Stimulated activated CD4-positive, alpha-beta T cell treated with anti-CD3 and anti-CD28 coated beads, Interleukin-2, amount 100 ng/mL, for 4 hours (primary cell): ENCODE results near the gene SNX14.
A peak's percentile ranks its signal among the peaks of the same experiment; 100 is the strongest.

Experiments used
- DNase-seq: peaks from one replicate; pipeline ENCODE4 v3.0.0-alpha.2; 2020; ENCODE audit warnings: low read depth

Gene SNX14

GRCh38 chr6:85496856-85497255, 96.8 kb downstream of the SNX14 start:
- DNase-seq, result no peak

GRCh38 chr6:85496009-85496579, 97.6 kb downstream of the SNX14 start:
- DNase-seq, result no peak

- DNase-seq, result no peak
Observed at GRCh38 chr6:85494547-85495536, 98.8 kb downstream of the SNX14 start.

GRCh38 chr6:85493389-85493788, 100.3 kb downstream of the SNX14 start:
- no peak for DNase-seq

- no peak for DNase-seq
Observed at GRCh38 chr6:85490516-85491248, 103.0 kb downstream of the SNX14 start.

- DNase-seq, result no peak
Observed at GRCh38 chr6:85484948-85485347, 108.7 kb downstream of the SNX14 start.

GRCh38 chr6:85483846-85484245, 109.8 kb downstream of the SNX14 start:
- no peak for DNase-seq

GRCh38 chr6:85482905-85483700, 110.6 kb downstream of the SNX14 start:
- peak; percentile 62 for DNase-seq

- no peak for DNase-seq
Observed at GRCh38 chr6:85482206-85482904, 111.3 kb downstream of the SNX14 start.

- no peak for DNase-seq
Observed at GRCh38 chr6:85479208-85479607, 114.5 kb downstream of the SNX14 start.

GRCh38 chr6:85476532-85476931, 117.1 kb downstream of the SNX14 start:
- DNase-seq, result no peak

GRCh38 chr6:85473748-85474147, 119.9 kb downstream of the SNX14 start:
- no peak for DNase-seq

GRCh38 chr6:85472744-85473143, 120.9 kb downstream of the SNX14 start:
- no peak for DNase-seq

- DNase-seq, result no peak
Observed at GRCh38 chr6:85470023-85470410, 123.6 kb downstream of the SNX14 start.

GRCh38 chr6:85469276-85470022, 124.2 kb downstream of the SNX14 start:
- DNase-seq, result no peak

- DNase-seq, result no peak
Observed at GRCh38 chr6:85468326-85468725, 125.3 kb downstream of the SNX14 start.

- DNase-seq, result no peak
Observed at GRCh38 chr6:85465762-85466161, 127.9 kb downstream of the SNX14 start.

GRCh38 chr6:85464722-85465150, 128.9 kb downstream of the SNX14 start:
- no peak for DNase-seq

GRCh38 chr6:85464260-85464644, 129.4 kb downstream of the SNX14 start:
- DNase-seq, result no peak

- DNase-seq, result no peak
Observed at GRCh38 chr6:85463621-85464259, 129.9 kb downstream of the SNX14 start.
